A673 (cell line): Measurements from ENCODE around the gene NEK6. TPM values are rescaled to one million over a fixed set of nuclear protein-coding genes. Genes with fewer than 3 reads are reported as not detected.

Experiments used
- BruUV-seq: library from RNA; stranded (reverse); fragments of 400-500 nt; replicated peaks from 2 replicates; lab custom pipeline; 2021; lab: Mats Ljungman, UMichigan
- CTCF ChIA-PET: fragments of 300-600 bp; sonication (Branson Sonifier 250); formaldehyde crosslinking; loops from one replicate; lab custom pipeline; 2022; ENCODE audit warnings: antibody characterized with exemption; lab: Charles Lee
- POLR2A ChIA-PET: fragments of 300-600 bp; sonication (Branson Sonifier 250); formaldehyde crosslinking; loops from one replicate; lab custom pipeline; 2022; ENCODE audit warnings: antibody characterized with exemption; ENCODE audit not compliant: low non-redundant PET; lab: Charles Lee
- DNase-seq: peaks from one replicate; pipeline ENCODE4 v3.0.0-alpha.2; 2015; ENCODE audit warnings: low spot score
- H3K27ac ChIP-seq: fragments of 200-600 bp; sonication (generic); 2 replicates; pipeline ENCODE4 v1.5.1; 2016; ENCODE audit warnings: mixed run types, low read depth, mild to moderate bottlenecking, mixed read lengths, antibody characterized with exemption, low read length; ENCODE audit not compliant: poor library complexity, severe bottlenecking
- H3K27me3 ChIP-seq: fragments of 200-600 bp; sonication (generic); replicated peaks from 2 replicates; pipeline ENCODE4 v1.6.1; 2017; ENCODE audit warnings: mixed run types, low read depth, mild to moderate bottlenecking, mixed read lengths, antibody characterized with exemption, low read length; ENCODE audit not compliant: insufficient read depth, poor library complexity
- H3K36me3 ChIP-seq: fragments of 200-600 bp; sonication (generic); 2 replicates; pipeline ENCODE4 v1.6.1; 2016; ENCODE audit warnings: mixed run types, mild to moderate bottlenecking, mixed read lengths, antibody characterized with exemption, low read length; ENCODE audit not compliant: insufficient read depth, poor library complexity, severe bottlenecking
- H3K4me1 ChIP-seq: fragments of 200-600 bp; sonication (generic); 2 replicates; pipeline ENCODE4 v1.6.1; 2017; ENCODE audit warnings: mixed run types, mild to moderate bottlenecking, mixed read lengths, antibody characterized with exemption, low read length; ENCODE audit not compliant: insufficient read depth, poor library complexity, severe bottlenecking
- H3K4me3 ChIP-seq: fragments of 200-600 bp; sonication (generic); 2 replicates; pipeline ENCODE4 v1.5.1; 2016; ENCODE audit warnings: low read depth, mixed run types, mild to moderate bottlenecking, mixed read lengths, low read length; ENCODE audit not compliant: poor library complexity, severe bottlenecking
- H3K9me3 ChIP-seq: fragments of 200-600 bp; sonication (generic); 2 replicates; pipeline ENCODE4 v1.6.1; 2016; ENCODE audit warnings: mixed run types, low read depth, mild to moderate bottlenecking, mixed read lengths, antibody characterized with exemption, low read length; ENCODE audit not compliant: poor library complexity, severe bottlenecking
- EZH2 ChIP-seq: fragments of 200-600 bp; sonication (generic); IDR thresholded peaks from 2 replicates; pipeline ENCODE4 v1.6.1; 2017; ENCODE audit warnings: borderline replicate concordance, low read depth, mild to moderate bottlenecking, mixed read lengths, antibody characterized with exemption, low read length; ENCODE audit not compliant: poor library complexity, severe bottlenecking
- intact Hi-C: fragments of 100-400 bp; cut with micrococcal nuclease; formaldehyde crosslinking; loops from one replicate; pipeline ENCODE4 v1.10.0; 2022; ENCODE audit not compliant: unreplicated experiment
- total RNA-seq: library from RNA; stranded (reverse); gene quantifications from 2 replicates; pipeline ENCODE4 v1.2.3, GENCODE V29; 2021
- TF ChIP-seq, protein P1 (sequence below): fragments of 300-800, 200-600 bp; sonication (generic); conservative IDR thresholded peaks from 2 replicates; pipeline ENCODE4 v1.5.1; 2017; ENCODE audit warnings: low read depth, mild to moderate bottlenecking, antibody characterized with exemption, low read length, moderate library complexity, mixed read lengths

Gene NEK6
- total RNA-seq, 1 experiment from 2014 or later: 23.3 TPM

DNA sequence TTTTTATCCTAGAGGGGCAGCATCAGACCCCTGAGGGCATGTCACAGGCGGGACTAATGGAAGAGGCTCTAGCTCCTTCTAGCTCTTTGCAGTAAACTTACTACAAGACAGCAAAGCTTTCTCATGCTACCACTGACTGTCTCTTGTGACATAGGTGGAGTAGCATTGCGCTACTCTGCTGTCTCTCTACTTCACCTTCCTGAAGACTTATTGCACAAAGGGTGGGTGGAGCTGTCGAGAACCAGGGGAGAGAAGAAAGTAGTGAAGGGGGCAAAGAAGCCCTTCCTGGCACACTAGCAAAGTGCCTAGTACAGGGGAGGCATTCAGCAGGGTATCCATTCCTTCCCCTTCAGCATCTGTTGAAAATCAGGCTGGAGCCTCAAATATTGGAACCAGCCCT lies 36.1 kb upstream of the NEK6 start:
- H3K9me3 ChIP-seq: no peaks in the 10 kb centered on the region
- H3K4me3 ChIP-seq: no peak overlapping the region
- intact Hi-C loops: no loop called here
- no peak for DNase-seq
- TF ChIP-seq EZH2: no peak
- TF ChIP-seq, protein P1, sequence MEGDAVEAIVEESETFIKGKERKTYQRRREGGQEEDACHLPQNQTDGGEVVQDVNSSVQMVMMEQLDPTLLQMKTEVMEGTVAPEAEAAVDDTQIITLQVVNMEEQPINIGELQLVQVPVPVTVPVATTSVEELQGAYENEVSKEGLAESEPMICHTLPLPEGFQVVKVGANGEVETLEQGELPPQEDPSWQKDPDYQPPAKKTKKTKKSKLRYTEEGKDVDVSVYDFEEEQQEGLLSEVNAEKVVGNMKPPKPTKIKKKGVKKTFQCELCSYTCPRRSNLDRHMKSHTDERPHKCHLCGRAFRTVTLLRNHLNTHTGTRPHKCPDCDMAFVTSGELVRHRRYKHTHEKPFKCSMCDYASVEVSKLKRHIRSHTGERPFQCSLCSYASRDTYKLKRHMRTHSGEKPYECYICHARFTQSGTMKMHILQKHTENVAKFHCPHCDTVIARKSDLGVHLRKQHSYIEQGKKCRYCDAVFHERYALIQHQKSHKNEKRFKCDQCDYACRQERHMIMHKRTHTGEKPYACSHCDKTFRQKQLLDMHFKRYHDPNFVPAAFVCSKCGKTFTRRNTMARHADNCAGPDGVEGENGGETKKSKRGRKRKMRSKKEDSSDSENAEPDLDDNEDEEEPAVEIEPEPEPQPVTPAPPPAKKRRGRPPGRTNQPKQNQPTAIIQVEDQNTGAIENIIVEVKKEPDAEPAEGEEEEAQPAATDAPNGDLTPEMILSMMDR: no peak
- H3K4me1 ChIP-seq: no peaks in the 10 kb centered on the region
- CTCF ChIA-PET: no interaction called here
- no TSS peak for BruUV-seq
- no peaks in the 10 kb centered on the region for H3K36me3 ChIP-seq
- H3K27me3 ChIP-seq: no peaks in the 10 kb centered on the region
- POLR2A ChIA-PET: no interaction called here
- no peak overlapping the region for H3K27ac ChIP-seq

- no peak for TF ChIP-seq EZH2
- TF ChIP-seq, protein P1: no peak
- intact Hi-C loops: no loop called here
- no peaks in the 10 kb centered on the region for H3K36me3 ChIP-seq
- H3K4me1 ChIP-seq: no peaks in the 10 kb centered on the region
- ChIA-PET CTCF (no interaction called here), POLR2A (no interaction called here)
- DNase-seq: no peak
- H3K9me3 ChIP-seq: no peaks in the 10 kb centered on the region
- no peak overlapping the region for H3K27ac ChIP-seq
- no TSS peak for BruUV-seq
- no peak overlapping the region for H3K4me3 ChIP-seq
- no peaks in the 10 kb centered on the region for H3K27me3 ChIP-seq
Measured at GRCh38 chr9:124222109-124222508, 35.6 kb upstream of the NEK6 start.

DNA sequence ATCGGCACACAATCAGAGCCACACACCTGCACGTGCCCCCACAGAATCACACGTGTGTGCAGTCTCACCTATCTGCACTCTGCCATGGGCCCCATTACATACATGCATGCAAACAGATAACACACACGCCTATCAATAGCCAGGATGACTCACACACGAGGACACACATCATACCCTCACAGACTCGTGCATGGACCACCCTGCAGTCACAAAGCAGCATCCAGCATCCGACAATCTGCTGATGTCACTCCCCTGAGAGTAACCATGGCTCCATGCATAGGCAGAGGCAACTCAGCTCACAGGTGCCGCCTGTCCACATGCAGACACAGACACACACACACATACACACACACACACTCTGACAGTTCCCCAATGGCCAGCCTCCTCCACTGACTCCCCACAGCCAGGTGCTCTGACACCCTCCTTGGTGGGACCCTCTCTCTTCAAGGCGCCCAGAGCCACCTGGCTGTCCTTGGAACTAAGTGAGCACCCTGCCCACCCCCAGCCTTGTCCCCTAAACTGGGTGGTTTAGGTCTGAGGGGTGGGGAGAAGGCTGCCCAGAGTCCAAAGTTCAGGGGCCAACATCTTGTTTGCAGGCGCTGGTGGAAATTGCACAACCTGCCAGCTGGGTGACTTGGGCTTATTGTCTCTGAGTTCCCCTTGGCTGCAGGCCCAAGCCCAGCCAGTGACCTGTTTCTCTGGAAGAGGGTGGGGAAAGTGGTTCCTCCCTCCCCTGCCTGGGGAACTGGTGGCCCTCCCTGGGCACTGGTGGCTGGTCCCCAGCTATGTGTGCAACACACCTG lies 34.6 kb upstream of the NEK6 start:
- Histone ChIP-seq H3K27me3 (no peaks in the 10 kb centered on the region), H3K36me3 (no peaks in the 10 kb centered on the region), H3K4me1 (no peaks in the 10 kb centered on the region), H3K27ac (no peak overlapping the region), H3K9me3 (no peaks in the 10 kb centered on the region), H3K4me3 (no peak overlapping the region)
- intact Hi-C loops: no loop called here
- DNase-seq: no peak
- no TSS peak for BruUV-seq
- ChIA-PET POLR2A (no interaction called here), CTCF (no interaction called here)
- no peak for TF ChIP-seq EZH2
- TF ChIP-seq, protein P1: no peak
